HG03097 (cell line): Measurements from ENCODE around the gene HMGN2.
"Not testable (repeated sequence)": the region's sequence is repeated elsewhere in the genome, so short reads cannot be mapped to it uniquely, and the experiment has no call there.

Experiments
- ATAC-seq: cut with Tn5 transposase; IDR thresholded peaks from one replicate; pipeline ENCODE4 v1.9.1; 2021; ENCODE audit not compliant: unreplicated experiment, low FRiP score

Gene HMGN2

DNA sequence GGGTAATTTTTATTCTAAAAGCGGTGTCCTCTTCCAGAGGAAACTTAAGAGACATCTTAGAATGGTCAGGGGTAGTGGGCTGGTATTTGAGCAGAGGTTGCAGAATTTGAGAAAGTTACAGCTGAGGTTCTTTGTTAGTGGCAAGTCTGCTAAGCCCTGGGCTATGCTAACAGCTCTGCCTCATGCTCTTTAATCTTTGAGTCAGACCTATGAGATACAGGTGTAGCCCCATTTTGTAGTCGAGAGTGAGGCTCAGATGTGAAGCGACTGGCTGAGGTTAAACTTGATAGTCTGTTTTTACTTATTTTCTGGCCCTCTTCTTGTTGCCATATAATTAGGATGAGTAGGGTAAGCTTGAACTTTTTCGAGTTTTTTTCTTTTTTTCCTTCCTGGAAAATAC is 4.7 kb downstream of the HMGN2 start:
- ATAC-seq, result no peak

DNA sequence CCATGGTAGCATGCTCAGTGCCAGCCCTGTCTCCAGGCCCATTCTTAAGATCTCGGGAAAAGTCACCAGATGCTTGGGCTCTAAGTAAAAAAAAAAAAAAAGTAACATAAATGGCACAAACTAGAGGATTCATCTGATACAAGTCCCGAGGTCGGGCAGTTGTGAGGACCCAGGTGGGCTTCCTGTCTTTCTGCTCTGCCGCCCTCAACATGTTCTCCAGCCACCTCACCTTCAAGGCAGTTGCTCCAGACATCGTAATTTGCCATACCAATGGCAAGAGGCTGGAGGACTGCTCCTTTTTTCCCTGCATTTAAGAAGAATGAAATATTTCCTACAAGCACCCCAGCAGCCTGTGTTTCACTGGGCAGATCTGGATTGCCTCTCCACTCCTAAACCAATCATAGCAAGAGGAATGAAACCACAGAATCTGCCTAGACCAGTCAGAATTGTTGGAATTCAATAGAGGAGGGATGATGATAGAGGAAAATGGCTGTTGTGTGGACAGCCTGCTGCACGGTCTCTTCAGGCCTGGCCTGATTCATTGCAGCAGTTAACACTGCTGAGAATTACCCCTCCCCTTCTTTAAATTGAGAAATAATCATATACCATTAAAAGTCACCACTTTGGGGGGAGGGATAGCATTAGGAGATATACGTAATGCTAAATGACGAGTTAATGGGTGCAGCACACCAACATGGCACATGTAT is 5.4 kb downstream of the HMGN2 start:
- ATAC-seq, result no peak

DNA sequence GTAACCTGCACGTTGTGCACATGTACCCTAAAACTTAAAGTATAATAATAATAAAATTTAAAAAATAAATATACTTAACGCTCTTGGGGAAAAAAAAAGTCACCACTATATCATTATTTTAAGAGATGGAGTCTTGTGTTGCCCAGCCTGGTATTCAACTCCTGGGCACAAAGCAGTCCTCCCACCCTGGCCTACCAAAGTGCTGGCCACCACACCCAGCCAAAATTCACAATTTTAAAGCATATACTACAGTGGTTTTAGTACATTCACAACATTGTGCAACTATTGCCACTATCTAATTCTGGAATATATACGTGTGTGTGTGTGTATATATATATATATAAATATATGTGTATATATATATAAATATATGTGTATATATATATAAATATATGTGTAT is 5.9 kb downstream of the HMGN2 start:
- no peak for ATAC-seq

DNA sequence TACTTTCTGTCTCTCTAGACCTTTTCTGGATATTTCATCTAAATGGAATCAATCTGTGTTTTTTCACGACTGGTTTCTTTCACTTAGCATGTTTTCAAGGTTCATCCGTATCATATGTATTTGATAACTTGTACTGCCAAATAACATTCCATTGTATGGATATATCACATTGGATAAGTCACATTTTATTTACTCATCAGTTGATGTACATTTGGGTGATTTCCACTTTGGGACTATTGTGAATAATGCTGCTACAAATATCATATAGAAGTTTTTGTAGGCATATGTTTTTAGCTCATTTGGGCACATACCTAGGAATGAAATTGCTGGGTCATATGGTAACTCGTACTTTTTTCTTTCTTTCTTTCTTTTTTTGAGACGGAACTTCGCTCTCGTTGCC is 6.7 kb downstream of the HMGN2 start:
- ATAC-seq, result no peak

DNA sequence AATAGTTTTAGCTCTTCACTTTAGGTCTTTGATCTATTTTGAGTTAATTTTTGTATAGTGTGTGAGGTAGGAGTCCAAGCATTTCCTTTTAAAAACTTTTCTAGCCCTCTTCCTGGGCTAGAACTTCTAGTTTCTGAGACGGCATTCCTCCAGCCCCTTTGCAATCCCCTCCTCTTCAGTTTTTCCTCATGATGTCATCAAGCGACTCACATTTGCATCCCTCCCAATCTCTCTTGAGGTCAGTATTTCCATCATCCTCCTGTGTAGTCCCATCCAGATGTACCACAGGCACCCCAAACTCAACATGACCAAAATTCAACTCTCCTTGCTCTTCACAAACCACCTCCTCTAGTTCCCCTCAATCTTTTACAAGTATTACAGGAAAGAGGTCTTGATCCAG is 10.7 kb downstream of the HMGN2 start:
- no peak for ATAC-seq

DNA sequence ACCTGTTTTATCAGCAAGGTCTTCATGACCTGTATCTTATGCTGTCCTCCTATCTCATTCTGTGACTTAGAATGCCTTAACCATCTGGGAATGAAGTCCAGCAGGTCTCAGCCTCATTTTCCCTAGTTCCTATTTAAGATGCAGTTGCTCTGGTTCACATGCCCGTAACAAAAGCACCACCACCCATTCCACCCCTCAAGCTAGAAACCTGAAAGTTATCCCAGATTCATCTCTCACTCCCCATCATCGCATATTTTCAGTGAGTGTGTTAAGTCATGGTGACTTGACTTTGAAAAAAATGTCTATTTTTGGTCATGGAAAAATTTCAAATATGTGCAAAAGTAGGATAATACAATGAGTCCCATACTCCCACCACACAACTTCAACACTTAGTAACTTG is 11.7 kb downstream of the HMGN2 start:
- ATAC-seq, result no peak

DNA sequence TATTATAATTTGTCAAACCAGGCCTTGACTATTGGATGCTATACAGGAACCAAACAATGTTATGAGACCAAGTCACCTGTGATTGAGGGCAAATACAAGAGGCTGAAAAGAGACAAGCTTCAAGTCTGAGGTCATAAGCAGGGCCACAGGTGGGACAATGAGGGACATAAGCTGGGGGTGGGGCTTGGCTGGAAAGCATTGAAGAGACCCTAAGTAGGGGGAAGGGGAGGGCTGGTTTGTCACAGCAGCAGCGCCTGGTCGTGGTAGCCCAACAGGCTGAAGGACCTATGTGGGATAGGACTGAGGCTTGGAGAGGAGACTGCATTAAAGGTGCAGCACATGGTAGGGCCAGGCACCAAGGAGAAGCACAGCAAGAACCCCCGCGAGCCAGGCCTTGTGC is 17.9 kb downstream of the HMGN2 start:
- ATAC-seq, result no peak

DNA sequence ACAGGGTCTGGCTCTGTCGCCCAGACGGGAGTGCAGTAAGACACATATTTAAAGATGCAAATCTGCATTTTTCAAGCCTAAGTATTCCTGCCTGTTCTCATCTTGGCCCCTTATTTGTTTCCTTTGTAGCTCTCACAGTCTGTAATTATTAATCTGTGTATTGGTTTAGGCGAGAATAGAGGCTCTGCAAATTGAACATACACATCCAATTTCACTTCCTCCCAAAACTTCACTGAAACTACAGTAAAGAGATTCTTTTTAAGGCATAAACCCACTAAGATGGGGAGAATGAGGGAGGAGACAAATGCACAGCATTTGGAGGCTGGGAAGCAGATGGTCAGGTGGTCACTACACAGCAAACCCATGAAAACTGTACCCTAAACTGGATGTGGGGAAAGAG is 21.0 kb downstream of the HMGN2 start:
- no peak for ATAC-seq

DNA sequence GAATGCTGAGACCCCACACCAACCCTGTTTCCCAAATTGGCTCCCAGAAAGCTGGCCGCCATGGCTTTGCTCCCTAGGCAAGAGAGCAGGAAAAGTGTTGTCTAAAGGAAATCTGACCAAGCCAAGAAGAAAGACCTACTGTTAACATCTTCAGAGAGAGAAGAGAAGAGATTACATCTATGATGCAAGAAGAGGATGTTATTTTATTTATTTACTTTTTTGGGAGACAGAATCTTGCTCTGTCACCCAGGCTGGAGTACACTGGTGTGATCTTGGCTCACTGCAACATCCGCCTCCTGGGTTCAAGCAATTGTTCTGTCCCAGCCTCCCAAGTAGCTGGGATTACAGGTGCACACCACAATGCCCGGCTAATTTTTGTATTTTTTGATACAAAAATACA is 21.7 kb downstream of the HMGN2 start:
- ATAC-seq, result no peak

DNA sequence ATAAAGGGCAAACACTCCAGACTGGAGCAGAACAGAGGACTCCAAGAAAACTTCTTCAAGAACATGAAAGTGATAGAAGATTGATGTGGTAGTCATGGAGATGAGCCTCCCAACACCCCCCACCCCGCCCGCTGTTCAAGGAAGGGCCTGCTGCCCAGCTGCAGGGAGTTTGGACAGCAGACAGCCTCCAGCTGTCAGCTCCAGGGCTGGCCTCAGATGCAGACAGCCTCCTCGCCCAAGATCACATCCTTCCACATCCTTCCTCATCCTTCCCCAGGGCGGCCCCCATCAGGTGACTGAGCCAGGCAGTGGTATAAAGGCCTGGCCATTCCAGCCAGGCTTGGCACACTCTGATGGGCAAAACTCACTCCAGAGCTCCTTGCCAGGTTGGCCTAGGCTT is 24.6 kb downstream of the HMGN2 start:
- ATAC-seq, result no peak

DNA sequence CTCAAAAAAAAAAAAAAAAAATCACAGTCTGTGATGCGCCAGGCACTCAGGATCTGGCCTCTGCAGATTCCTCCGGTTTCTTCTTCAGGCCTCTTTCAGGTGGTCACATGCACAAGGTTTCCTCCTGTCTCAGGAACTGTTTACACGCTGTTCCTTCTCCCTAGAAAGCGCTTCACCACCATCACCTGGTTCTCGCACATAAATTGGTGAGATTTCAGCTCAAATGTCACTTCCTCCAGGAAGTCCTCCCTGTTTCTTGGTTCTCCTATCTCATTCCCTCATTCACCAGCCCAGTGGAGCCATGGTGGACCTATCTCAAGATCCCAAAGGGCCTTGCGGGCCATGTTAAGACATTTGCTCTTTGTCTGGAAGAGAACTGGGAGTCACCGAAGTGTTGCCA is 26.7 kb downstream of the HMGN2 start:
- ATAC-seq, result no peak

DNA sequence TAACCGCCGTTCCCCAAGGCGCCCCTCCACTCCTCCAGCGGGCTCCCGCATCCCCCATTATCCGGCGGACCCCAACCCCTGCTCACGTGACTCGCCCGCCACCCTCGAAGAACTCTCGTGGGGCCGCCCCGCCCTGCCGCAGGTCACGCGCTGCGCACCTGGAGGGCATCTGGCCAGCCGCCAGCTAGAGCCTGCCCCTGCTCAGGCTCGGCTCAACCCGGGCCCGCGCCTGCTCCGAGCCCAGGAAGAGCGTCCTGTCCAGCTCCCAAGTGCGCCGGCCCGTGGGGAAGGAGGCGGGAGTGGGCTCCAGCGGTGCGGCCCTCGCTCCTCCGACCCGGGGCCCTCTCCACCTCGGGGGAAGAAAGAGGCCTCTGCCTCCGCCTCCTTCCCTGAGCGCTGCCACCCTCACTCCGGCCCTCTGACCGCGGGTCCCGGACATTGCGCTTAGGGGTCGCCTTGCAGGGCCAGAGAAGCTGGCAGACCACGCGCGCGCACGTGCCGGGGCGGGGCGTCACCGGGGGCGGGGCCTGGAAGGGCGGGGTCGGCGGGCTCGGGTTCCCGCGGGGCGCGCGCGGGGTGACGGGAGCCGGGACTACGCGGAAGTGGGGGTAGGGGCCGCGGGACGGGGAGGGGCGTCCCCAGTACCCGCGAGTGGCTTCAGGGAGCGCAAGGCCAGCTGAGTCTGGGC is 28.4 kb downstream of the HMGN2 start:
- peak; percentile 56 for ATAC-seq

DNA sequence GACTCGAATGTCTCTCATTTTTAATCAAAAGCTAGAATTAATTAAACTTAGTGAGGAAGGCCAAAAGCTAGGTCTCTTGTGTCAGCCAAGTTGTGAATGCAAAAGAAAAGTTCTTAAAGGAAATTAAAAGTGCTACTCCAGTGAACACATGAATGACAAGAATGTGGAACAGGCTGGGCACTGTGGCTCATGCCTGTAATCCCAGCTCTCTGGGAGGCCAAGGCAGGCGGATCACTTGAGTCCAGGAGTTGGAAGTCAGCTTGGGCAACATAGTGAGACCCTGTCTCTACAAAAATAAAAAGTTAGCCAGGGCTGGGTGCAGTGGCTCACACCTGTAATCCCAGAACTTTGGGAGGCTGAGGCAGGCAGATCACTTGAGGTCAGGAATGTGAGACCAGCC is 38.5 kb downstream of the HMGN2 start:
- ATAC-seq, result not testable (repeated sequence)

DNA sequence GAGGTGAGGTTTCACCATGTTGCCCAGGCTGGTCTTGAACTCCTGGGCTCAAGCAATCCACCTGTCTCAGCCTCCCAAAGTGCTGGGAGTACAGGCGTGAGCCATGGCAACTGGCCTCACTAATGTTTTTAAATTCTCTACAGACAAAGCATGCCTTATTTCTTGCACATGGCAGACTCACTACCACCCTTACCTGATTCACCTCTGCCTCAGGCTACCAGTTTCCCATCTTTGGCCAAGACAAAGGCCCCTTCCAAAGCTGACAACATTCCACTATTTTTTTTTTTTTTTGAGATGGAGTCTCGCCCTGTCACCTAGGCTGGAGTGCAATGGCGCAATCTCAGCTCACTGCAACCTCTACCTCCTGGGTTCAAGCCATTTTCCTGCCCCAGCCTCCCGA is 43.6 kb downstream of the HMGN2 start:
- ATAC-seq, result not testable (repeated sequence)

DNA sequence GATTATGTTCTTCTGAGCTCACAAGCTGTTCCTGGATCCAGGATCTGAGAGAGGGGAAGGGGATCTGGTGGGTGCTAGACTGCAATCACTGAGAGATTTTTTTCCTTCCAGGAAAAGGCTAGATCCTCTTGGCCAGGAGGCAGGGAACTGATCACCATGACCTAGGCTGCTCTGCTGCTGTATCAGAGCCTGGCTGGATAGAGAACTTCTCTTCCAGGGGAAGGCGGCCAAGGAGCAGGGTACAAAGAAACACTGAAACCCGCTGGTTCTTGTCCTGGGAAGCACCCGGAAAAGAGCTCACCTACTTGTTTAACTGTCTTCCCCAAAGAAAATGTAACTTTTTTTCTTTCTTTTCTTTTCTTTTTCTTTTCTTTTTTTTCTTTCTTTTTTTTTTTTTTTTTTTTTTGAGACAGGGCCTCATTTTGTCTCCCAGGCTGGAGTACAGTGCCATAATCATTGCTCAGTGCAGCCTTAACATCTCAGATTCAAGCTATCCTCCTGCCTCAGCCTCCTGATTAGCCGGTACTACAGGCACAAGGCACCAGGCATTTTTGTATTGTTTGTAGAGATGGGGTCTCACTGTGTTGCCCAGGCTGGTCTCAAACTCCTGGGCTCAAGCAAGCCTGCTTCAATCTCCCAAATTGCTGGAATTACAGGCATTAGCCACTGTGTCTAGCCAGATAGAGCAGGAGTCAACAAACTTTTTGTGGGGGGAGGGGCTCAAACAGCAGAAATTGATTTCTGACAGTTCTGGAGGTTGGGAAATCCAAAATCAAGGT is 44.9 kb downstream of the HMGN2 start:
- ATAC-seq, result no peak

DNA sequence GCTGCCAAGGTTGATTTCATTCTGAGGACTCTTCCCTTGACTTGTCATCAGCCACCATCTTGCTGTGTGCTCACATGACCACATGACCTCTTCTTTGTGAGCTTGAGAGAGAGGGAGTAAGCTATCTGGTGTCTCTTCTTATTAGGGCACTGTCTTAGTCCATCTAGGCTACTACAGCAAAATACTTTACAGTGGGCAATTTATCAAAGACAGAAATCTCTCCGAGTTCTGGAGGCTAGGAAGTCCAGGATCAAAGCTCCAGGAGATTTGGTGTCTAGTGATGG is 45.5 kb downstream of the HMGN2 start:
- no peak for ATAC-seq

DNA sequence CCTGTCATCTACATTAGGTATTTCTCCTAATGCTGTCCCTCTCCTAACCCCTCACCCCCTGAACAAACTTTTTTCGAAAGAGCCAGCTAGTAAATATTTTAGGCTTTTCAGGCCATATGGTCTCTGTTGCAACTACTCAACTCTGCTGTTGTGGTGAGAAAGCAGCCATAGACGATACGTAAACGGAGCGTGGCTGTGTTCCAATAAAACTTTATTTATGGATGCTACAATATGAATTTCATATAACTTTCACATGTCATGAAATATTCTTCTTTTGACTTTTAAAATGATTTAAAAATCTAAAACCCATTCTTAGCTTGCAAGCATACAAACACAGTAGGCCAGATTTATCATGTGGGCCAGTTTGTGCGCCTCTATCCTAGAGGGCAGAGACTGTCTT is 46.1 kb downstream of the HMGN2 start:
- ATAC-seq, result no peak

DNA sequence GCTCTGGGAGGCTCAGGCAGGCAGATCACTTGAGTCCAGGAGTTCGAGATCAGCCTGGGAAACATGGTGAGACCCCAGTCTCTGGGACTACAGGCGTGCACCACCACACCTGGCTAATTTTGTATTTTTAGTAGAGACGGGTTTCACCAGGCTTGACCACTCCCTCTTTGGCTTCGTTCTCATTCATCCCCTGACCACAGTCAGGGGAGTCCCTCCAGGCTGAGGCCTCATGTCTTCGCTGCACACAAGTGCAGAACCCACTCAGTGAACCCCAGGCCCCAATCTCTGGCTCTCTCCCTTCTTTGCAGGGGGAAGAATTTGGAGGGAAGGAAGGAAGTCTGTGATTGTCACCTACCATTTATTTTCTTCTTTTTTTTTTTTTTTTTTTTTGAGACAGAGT is 48.1 kb downstream of the HMGN2 start:
- ATAC-seq, result no peak

DNA sequence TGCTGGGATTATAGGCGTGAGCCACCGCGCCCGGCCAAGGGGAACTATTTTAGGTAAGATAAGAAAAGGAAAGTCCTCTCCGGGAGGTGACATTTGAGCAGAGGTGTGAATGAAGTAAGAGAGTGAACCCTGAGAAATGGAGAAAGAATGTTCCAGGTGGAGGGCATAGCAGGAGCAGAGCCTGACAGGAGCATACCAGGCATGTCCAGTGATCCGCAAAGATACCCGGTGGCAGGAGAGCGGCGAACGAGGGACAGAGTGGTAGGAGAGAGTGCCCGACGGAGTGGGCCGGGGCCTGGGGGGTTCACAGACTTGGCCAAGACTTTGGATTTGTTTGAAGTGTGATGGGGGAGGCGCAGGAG is 49.4 kb downstream of the HMGN2 start:
- ATAC-seq, result no peak

DNA sequence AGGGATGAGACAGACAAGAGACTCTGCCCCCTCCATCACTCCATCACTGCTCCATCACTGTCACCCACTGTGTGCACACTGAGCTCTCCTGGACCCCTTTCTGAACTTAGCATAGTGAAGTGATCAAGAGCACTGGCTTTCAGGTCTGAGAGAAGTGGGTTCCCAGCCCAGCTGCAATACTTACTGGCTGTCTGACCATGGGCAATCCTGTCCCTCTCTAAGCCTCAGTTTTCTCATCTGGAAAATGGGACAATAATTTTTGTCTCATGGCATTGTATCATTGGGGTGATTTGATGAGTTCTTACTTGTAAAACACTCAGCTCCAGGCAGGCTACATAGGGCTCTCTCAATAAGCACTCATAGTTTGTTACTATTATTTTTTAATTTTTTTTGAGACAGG is 49.8 kb downstream of the HMGN2 start:
- no peak for ATAC-seq

DNA sequence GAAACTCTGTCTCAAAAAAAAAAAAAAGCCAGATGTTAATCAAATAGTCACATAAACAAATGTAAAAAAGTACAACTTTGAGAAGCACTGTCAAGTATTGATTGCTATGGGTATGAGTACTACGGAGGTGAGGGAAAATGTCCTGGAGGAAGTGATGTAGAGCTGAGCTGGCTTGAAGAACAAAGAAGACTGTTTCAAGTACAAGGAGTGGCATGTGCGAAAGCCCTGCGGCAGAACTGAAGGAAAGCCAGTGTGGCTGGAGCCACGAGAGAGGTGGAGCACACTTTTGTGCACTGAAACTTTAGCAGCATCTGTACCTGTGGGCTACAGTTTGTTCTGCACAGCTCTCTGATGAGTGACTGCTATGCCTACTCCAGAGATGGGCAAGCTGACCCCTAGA is 51.9 kb downstream of the HMGN2 start:
- ATAC-seq, result no peak
